Measurements from ENCODE around the gene SNW1. TPM values are rescaled to one million over a fixed set of nuclear protein-coding genes. Genes with fewer than 3 reads are reported as not detected.

SNW1 gene
- total and polyA plus RNA-seq, 12 donors, result 24.2 to 85.0 (median 51.9) TPM

DNA sequence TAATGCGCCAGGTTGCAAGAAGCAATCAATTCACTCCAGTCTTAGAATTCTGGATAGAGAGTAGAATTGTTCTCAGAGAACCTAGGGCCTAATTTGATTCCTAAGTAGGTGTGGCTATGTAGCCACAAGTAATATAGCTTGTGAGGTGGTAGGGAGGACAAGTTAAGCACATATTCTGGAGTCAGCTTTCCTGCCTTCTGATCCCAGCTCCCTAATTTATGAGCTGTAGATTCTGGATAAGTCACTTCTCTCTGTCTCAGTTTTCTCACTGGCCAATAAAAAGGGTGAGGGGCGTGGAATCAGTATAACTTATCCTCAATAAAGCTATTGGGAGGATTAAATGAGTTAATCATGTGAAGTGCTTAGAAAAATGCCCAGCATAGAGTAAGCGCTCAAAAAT lies 3.0 kb upstream of the SNW1 start:
- no peak for DNase-seq
- Histone ChIP-seq H3K27ac (no peak overlapping the region), H3K4me1 (replicated peaks in 1 of 2) (peaks cover 1 to 13% of the 10 kb centered on the region in 2 donors), H3K9me3 (replicated peaks in 1 of 3) (no peaks in the 10 kb centered on the region), H3K36me3 (replicated peaks in 1 of 2) (no peaks in the 10 kb centered on the region), H3K4me3 (no peak overlapping the region), H3K27me3 (no peaks in the 10 kb centered on the region)
- TF ChIP-seq POLR2A (IDR thresholded peaks at IDR 0.05) (no peak), CTCF (IDR thresholded peaks at IDR 0.05) (no peak)
- 85 to 93% (median 88%) methylated on average over 3 of the region's 3 CpGs for WGBS, 4 donors
- intact Hi-C loops (cut with DNase I), result no loop called here

GRCh38 chr14:77763316-77763715 lies 2.4 kb upstream of the SNW1 start:
- Histone ChIP-seq H3K27ac (no peak overlapping the region), H3K4me1 (replicated peaks in 1 of 2) (peaks cover 8 to 20% of the 10 kb centered on the region in 2 donors), H3K4me3 (no peak overlapping the region), H3K36me3 (replicated peaks in 1 of 2) (no peaks in the 10 kb centered on the region), H3K9me3 (replicated peaks in 1 of 3) (no peaks in the 10 kb centered on the region), H3K27me3 (no peaks in the 10 kb centered on the region)
- no peak for TF ChIP-seq CTCF (IDR thresholded peaks at IDR 0.05)
- no peak for TF ChIP-seq POLR2A (IDR thresholded peaks at IDR 0.05)
- no peak for DNase-seq
- 43 to 72% (median 61%) methylated on average over 1 of the region's 1 CpG for WGBS, 4 donors
- intact Hi-C loops (cut with DNase I), result no loop called here

- intact Hi-C loops (cut with DNase I), result no loop called here
- peak; percentile 22 to 71 (median 32) for DNase-seq
- peak overlapping the region; percentile 75 to 97 (median 90) for H3K4me3 ChIP-seq
Observed at GRCh38 chr14:77761205-77761931, 412 bp upstream of the SNW1 start.

More at GRCh38 chr14:77761205-77761931, 412 bp upstream of the SNW1 start:
- no peaks in the 10 kb centered on the region for H3K36me3 ChIP-seq (replicated peaks in 1 of 2)
- peaks cover 8 to 39% of the 10 kb centered on the region in 2 donors for H3K4me1 ChIP-seq (replicated peaks in 1 of 2)
- H3K27me3 ChIP-seq, result no peaks in the 10 kb centered on the region
- no peaks in the 10 kb centered on the region for H3K9me3 ChIP-seq (replicated peaks in 1 of 3)
- H3K27ac ChIP-seq, result peak overlapping the region; percentile 75 to 95 (median 92)
- no peak for TF ChIP-seq POLR2A (IDR thresholded peaks at IDR 0.05)
- peak in 2 of 6 experiments; percentile 10 to 24 for TF ChIP-seq CTCF (IDR thresholded peaks at IDR 0.05)
- 1 to 4% (median 1%) methylated on average over 23 to 24 of the region's 24 CpGs for WGBS, 4 donors
